ENCODE data around the gene ZNF18. TPM values are rescaled to one million over a fixed set of nuclear protein-coding genes. Genes with fewer than 3 reads are reported as not detected.
A peak's percentile ranks its signal among the peaks of the same experiment; 100 is the strongest.
"Not testable (repeated sequence)": the region's sequence is repeated elsewhere in the genome, so short reads cannot be mapped to it uniquely, and the experiment has no call there.

Gene ZNF18
- total RNA-seq, 2 donors from 2014 or later: 10.9 to 13.1 TPM

- Mint-ChIP-seq H3K27me3 (ENCODE audit: low read depth) (peaks cover 7% of the 10 kb centered on the region), H3K27ac (peak within 1 kb of the TSS; percentile 76), H3K4me1 (ENCODE audit: low read depth) (peaks cover 48% of the 10 kb centered on the region), H3K9me3 (no peaks in the 10 kb centered on the region), H3K36me3 (ENCODE audit: insufficient read depth in 2 of 2) (peaks cover 0 to under 1% of the 10 kb centered on the region in 2 donors), H3K4me3 (peak within 1 kb of the TSS; percentile 81 to 91)
- DNase-seq: peak; percentile 94 to 98
- ATAC-seq (replicated peaks in 1 of 2): peak; percentile 96 to 97
Measured at GRCh38 chr17:12020642-12021622, 23.7 kb upstream of the ZNF18 start, which contains the start of gene MAP2K4. MAP2K4 (plus strand) TSS chr17:12020877; CDS start chr17:12020887, 10 bp downstream.

GRCh38 chr17:12007466-12007865, 10.2 kb upstream of the ZNF18 start:
- H3K4me3 Mint-ChIP-seq: no peak overlapping the region
- DNase-seq: no peak
- no peaks in the 10 kb centered on the region for H3K9me3 Mint-ChIP-seq
- peaks cover 6% of the 10 kb centered on the region for H3K27me3 Mint-ChIP-seq (ENCODE audit: low read depth)
- ATAC-seq (replicated peaks in 1 of 2): no peak
- H3K4me1 Mint-ChIP-seq (ENCODE audit: low read depth): no peaks in the 10 kb centered on the region
- no peaks in the 10 kb centered on the region for H3K36me3 Mint-ChIP-seq (ENCODE audit: insufficient read depth in 2 of 2)
- no peak overlapping the region for H3K27ac Mint-ChIP-seq

GRCh38 chr17:11999696-12000095, 2.4 kb upstream of the ZNF18 start:
- Mint-ChIP-seq H3K27ac (no peak overlapping the region), H3K36me3 (ENCODE audit: insufficient read depth in 2 of 2) (peaks cover 4 to 6% of the 10 kb centered on the region in 2 donors), H3K9me3 (peaks cover 0 to 6% of the 10 kb centered on the region in 2 donors), H3K4me1 (ENCODE audit: low read depth) (peaks cover 16% of the 10 kb centered on the region), H3K4me3 (no peak overlapping the region), H3K27me3 (ENCODE audit: low read depth) (no peaks in the 10 kb centered on the region)
- no peak for DNase-seq
- ATAC-seq (replicated peaks in 1 of 2): no peak

GRCh38 chr17:11997972-11998233, 628 bp upstream of the ZNF18 start:
- no peak for DNase-seq
- no peak for ATAC-seq (replicated peaks in 1 of 2)
- peaks cover 16% of the 10 kb centered on the region for H3K4me1 Mint-ChIP-seq (ENCODE audit: low read depth)
- H3K9me3 Mint-ChIP-seq: peaks cover 0 to 6% of the 10 kb centered on the region in 2 donors
- H3K27me3 Mint-ChIP-seq (ENCODE audit: low read depth): no peaks in the 10 kb centered on the region
- H3K4me3 Mint-ChIP-seq: peak overlapping the region; percentile 87 to 99
- H3K27ac Mint-ChIP-seq: peak overlapping the region; percentile 90
- H3K36me3 Mint-ChIP-seq (ENCODE audit: insufficient read depth in 2 of 2): peaks cover 4 to 6% of the 10 kb centered on the region in 2 donors

- Mint-ChIP-seq H3K27me3 (ENCODE audit: low read depth) (no peaks in the 10 kb centered on the region), H3K4me1 (ENCODE audit: low read depth) (peaks cover 16% of the 10 kb centered on the region), H3K9me3 (peaks cover 0 to 6% of the 10 kb centered on the region in 2 donors), H3K27ac (peak overlapping the region; percentile 41), H3K4me3 (peak overlapping the region; percentile 83 to 99), H3K36me3 (ENCODE audit: insufficient read depth in 2 of 2) (peaks cover 4 to 6% of the 10 kb centered on the region in 2 donors)
- peak; percentile 21 to 28 for ATAC-seq (replicated peaks in 1 of 2)
- peak in 1 of 2 donors; percentile 46 for DNase-seq
Measured at GRCh38 chr17:11996722-11997146, 541 bp downstream of the ZNF18 start.

- peaks cover 0 to 22% of the 10 kb centered on the region in 2 donors for H3K36me3 Mint-ChIP-seq (ENCODE audit: insufficient read depth in 2 of 2)
- no peaks in the 10 kb centered on the region for H3K27me3 Mint-ChIP-seq (ENCODE audit: low read depth)
- DNase-seq (no peak), ATAC-seq (replicated peaks in 1 of 2) (no peak)
- no peak overlapping the region for H3K27ac Mint-ChIP-seq
- peaks cover 7% of the 10 kb centered on the region for H3K4me1 Mint-ChIP-seq (ENCODE audit: low read depth)
- no peak overlapping the region for H3K4me3 Mint-ChIP-seq
- no peaks in the 10 kb centered on the region for H3K9me3 Mint-ChIP-seq
Measured at GRCh38 chr17:11991461-11991860, 5.8 kb downstream of the ZNF18 start.

GRCh38 chr17:11990363-11990983, 6.8 kb downstream of the ZNF18 start:
- ATAC-seq (replicated peaks in 1 of 2) (no peak), DNase-seq (no peak)
- Mint-ChIP-seq H3K4me1 (ENCODE audit: low read depth) (peaks cover 2% of the 10 kb centered on the region), H3K9me3 (no peaks in the 10 kb centered on the region), H3K27ac (no peak overlapping the region), H3K36me3 (ENCODE audit: insufficient read depth in 2 of 2) (peaks cover 0 to 22% of the 10 kb centered on the region in 2 donors), H3K4me3 (no peak overlapping the region), H3K27me3 (ENCODE audit: low read depth) (no peaks in the 10 kb centered on the region)

- Mint-ChIP-seq H3K27me3 (ENCODE audit: low read depth) (no peaks in the 10 kb centered on the region), H3K4me3 (no peak overlapping the region), H3K27ac (no peak overlapping the region), H3K4me1 (ENCODE audit: low read depth) (no peaks in the 10 kb centered on the region), H3K9me3 (no peaks in the 10 kb centered on the region), H3K36me3 (ENCODE audit: insufficient read depth in 2 of 2) (peaks cover 0 to 31% of the 10 kb centered on the region in 2 donors)
- DNase-seq (no peak), ATAC-seq (replicated peaks in 1 of 2) (no peak)
Measured at GRCh38 chr17:11986942-11987329, 10.3 kb downstream of the ZNF18 start.

- no peak overlapping the region for H3K27ac Mint-ChIP-seq
- H3K4me3 Mint-ChIP-seq: no peak overlapping the region
- no peak for DNase-seq
- H3K36me3 Mint-ChIP-seq (ENCODE audit: insufficient read depth in 2 of 2): peaks cover 0 to 31% of the 10 kb centered on the region in 2 donors
- H3K27me3 Mint-ChIP-seq (ENCODE audit: low read depth): no peaks in the 10 kb centered on the region
- no peaks in the 10 kb centered on the region for H3K9me3 Mint-ChIP-seq
- no peaks in the 10 kb centered on the region for H3K4me1 Mint-ChIP-seq (ENCODE audit: low read depth)
- no peak for ATAC-seq (replicated peaks in 1 of 2)
Measured at GRCh38 chr17:11986179-11986941, 10.9 kb downstream of the ZNF18 start.

- H3K9me3 Mint-ChIP-seq: no peaks in the 10 kb centered on the region
- no peak overlapping the region for H3K4me3 Mint-ChIP-seq
- peaks cover 0 to 25% of the 10 kb centered on the region in 2 donors for H3K36me3 Mint-ChIP-seq (ENCODE audit: insufficient read depth in 2 of 2)
- H3K27ac Mint-ChIP-seq: no peak overlapping the region
- ATAC-seq (replicated peaks in 1 of 2): no peak
- no peaks in the 10 kb centered on the region for H3K27me3 Mint-ChIP-seq (ENCODE audit: low read depth)
- no peaks in the 10 kb centered on the region for H3K4me1 Mint-ChIP-seq (ENCODE audit: low read depth)
- no peak for DNase-seq
Measured at GRCh38 chr17:11981862-11982261, 15.4 kb downstream of the ZNF18 start.

- Mint-ChIP-seq H3K27me3 (ENCODE audit: low read depth) (no peaks in the 10 kb centered on the region), H3K4me1 (ENCODE audit: low read depth) (no peaks in the 10 kb centered on the region), H3K4me3 (no peak overlapping the region), H3K9me3 (peaks cover 0 to 4% of the 10 kb centered on the region in 2 donors), H3K27ac (no peak overlapping the region), H3K36me3 (ENCODE audit: insufficient read depth in 2 of 2) (peaks cover 0 to 29% of the 10 kb centered on the region in 2 donors)
- ATAC-seq (replicated peaks in 1 of 2) (no peak), DNase-seq (no peak)
Measured at GRCh38 chr17:11980813-11981212, 16.5 kb downstream of the ZNF18 start.

GRCh38 chr17:11979795-11980194, 17.5 kb downstream of the ZNF18 start:
- peaks cover 0 to 9% of the 10 kb centered on the region in 2 donors for H3K9me3 Mint-ChIP-seq
- H3K4me3 Mint-ChIP-seq: no peak overlapping the region
- peaks cover 0 to 35% of the 10 kb centered on the region in 2 donors for H3K36me3 Mint-ChIP-seq (ENCODE audit: insufficient read depth in 2 of 2)
- H3K4me1 Mint-ChIP-seq (ENCODE audit: low read depth): no peaks in the 10 kb centered on the region
- no peaks in the 10 kb centered on the region for H3K27me3 Mint-ChIP-seq (ENCODE audit: low read depth)
- DNase-seq: no peak
- H3K27ac Mint-ChIP-seq: no peak overlapping the region
- ATAC-seq (replicated peaks in 1 of 2): no peak

- H3K4me3 Mint-ChIP-seq; ATAC-seq (replicated peaks in 1 of 2); DNase-seq; H3K4me1 Mint-ChIP-seq (ENCODE audit: low read depth); H3K27me3 Mint-ChIP-seq (ENCODE audit: low read depth); H3K27ac Mint-ChIP-seq: not testable (repeated sequence)
- peaks cover 13 to 30% of the 10 kb centered on the region in 2 donors for H3K36me3 Mint-ChIP-seq (ENCODE audit: insufficient read depth in 2 of 2)
- peaks cover 11 to 26% of the 10 kb centered on the region in 2 donors for H3K9me3 Mint-ChIP-seq
Measured at GRCh38 chr17:11972741-11973140, 24.5 kb downstream of the ZNF18 start.
